Caco-2 (cell line): ENCODE results near the gene DNMBP. TPM values are rescaled to one million over a fixed set of nuclear protein-coding genes. Genes with fewer than 3 reads are reported as not detected.
"Not testable (repeated sequence)": the region's sequence is repeated elsewhere in the genome, so short reads cannot be mapped to it uniquely, and the experiment has no call there.

Experiments used
- BruUV-seq: library from RNA; stranded (reverse); fragments of 400-500 nt; replicated peaks from 2 replicates; lab custom pipeline; 2021; lab: Mats Ljungman, UMichigan
- CTCF ChIA-PET: fragments of 300-600 bp; sonication (Branson Sonifier 250); formaldehyde crosslinking; loops from one replicate; lab custom pipeline; 2022; ENCODE audit warnings: antibody characterized with exemption; lab: Charles Lee
- POLR2A ChIA-PET: fragments of 300-600 bp; sonication (Branson Sonifier 250); formaldehyde crosslinking; loops from one replicate; lab custom pipeline; 2022; ENCODE audit warnings: antibody characterized with exemption; lab: Charles Lee
- DNase-seq, 2 experiments: peaks; one replicate each; pipeline versions ENCODE4 v3.0.0 to v3.0.0-alpha.2; 2020 to 2022
- H3K27me3 ChIP-seq: replicated peaks from 2 replicates; pipeline ENCODE4 v1.6.0; 2011; ENCODE audit warnings: low read length; ENCODE audit not compliant: control insufficient read depth, insufficient read depth
- H3K36me3 ChIP-seq: 2 replicates; pipeline ENCODE4 v1.5.1; 2011; ENCODE audit warnings: low read length; ENCODE audit not compliant: control insufficient read depth, insufficient read depth
- H3K4me1 ChIP-seq: fragments of 250-450 bp; sonication (Bioruptor Pico); 2 replicates; pipeline ENCODE4 v1.5.1; 2020; ENCODE audit warnings: mild to moderate bottlenecking
- H3K4me3 ChIP-seq: 2 replicates; pipeline ENCODE4 v1.5.1; 2011; ENCODE audit warnings: low read depth, mild to moderate bottlenecking, control low read depth, low read length
- H3K9me3 ChIP-seq: fragments of 250-450 bp; sonication (Bioruptor Pico); 2 replicates; pipeline ENCODE4 v1.5.1; 2020; ENCODE audit warnings: mild to moderate bottlenecking, moderate library complexity
- H3K27ac Mint-ChIP-seq: one replicate; pipeline ENCODE4 v1.8.0; 2022; ENCODE audit warnings: mixed read lengths; ENCODE audit not compliant: unreplicated experiment
- H3K27me3 Mint-ChIP-seq: one replicate; pipeline ENCODE4 v1.8.0; 2022; ENCODE audit warnings: mixed read lengths; ENCODE audit not compliant: insufficient read depth, unreplicated experiment
- H3K36me3 Mint-ChIP-seq: one replicate; pipeline ENCODE4 v1.8.0; 2022; ENCODE audit warnings: mild to moderate bottlenecking, mixed read lengths; ENCODE audit not compliant: insufficient read depth, unreplicated experiment
- H3K4me1 Mint-ChIP-seq: one replicate; pipeline ENCODE4 v1.8.0; 2022; ENCODE audit warnings: low read depth, mixed read lengths; ENCODE audit not compliant: unreplicated experiment
- H3K4me3 Mint-ChIP-seq: one replicate; pipeline ENCODE4 v1.8.0; 2022; ENCODE audit warnings: mild to moderate bottlenecking, moderate library complexity, mixed read lengths; ENCODE audit not compliant: unreplicated experiment
- H3K9me3 Mint-ChIP-seq: one replicate; pipeline ENCODE4 v1.8.0; 2022; ENCODE audit warnings: mixed read lengths; ENCODE audit not compliant: unreplicated experiment
- CTCF ChIP-seq, 2 experiments: fragments of 200-600 bp in 1 of 2; IDR thresholded peaks; 1 replicate in 1 of 2; 2 replicates in 1 of 2; pipeline versions ENCODE4 v1.5.1 to v1.8.0; 2011 to 2022; ENCODE audit warnings: antibody characterized with exemption in 1 of 2, control low read depth in 1 of 2, inconsistent platforms in 1 of 2, low read depth in 1 of 2, low read length in 1 of 2, mild to moderate bottlenecking in 1 of 2, moderate library complexity in 1 of 2; ENCODE audit not compliant: insufficient read depth in 1 of 2, severe bottlenecking in 1 of 2, unreplicated experiment in 1 of 2
- intact Hi-C: fragments of 100-400 bp; cut with micrococcal nuclease; formaldehyde crosslinking; loops from one replicate; pipeline ENCODE4 v1.10.0; 2022; ENCODE audit not compliant: unreplicated experiment
- total RNA-seq: library from RNA; stranded (reverse); gene quantifications from 2 replicates; pipeline ENCODE4 v1.2.3, GENCODE V29; 2022

The DNMBP gene
- total RNA-seq, 1 experiment from 2014 or later: 30.6 TPM

- Histone ChIP-seq H3K36me3 (no peaks in the 10 kb centered on the region; the same call in 1 of the 2 replicates), H3K4me1 (peaks cover 16% of the 10 kb centered on the region), H3K9me3 (no peaks in the 10 kb centered on the region), H3K27me3 (no peaks in the 10 kb centered on the region), H3K4me3 (no peak overlapping the region)
- H3K9me3 Mint-ChIP-seq: no peaks in the 10 kb centered on the region
- H3K4me3 Mint-ChIP-seq: peak overlapping the region; percentile 34
- no peaks in the 10 kb centered on the region for H3K27me3 Mint-ChIP-seq
- H3K4me1 Mint-ChIP-seq: peaks cover 14% of the 10 kb centered on the region
- BruUV-seq: no TSS peak
- TF ChIP-seq CTCF (IDR thresholded peaks at IDR 0.05; ENCODE audit: insufficient read depth in 1 of 2, low read depth in 1 of 2, low read length in 1 of 2, severe bottlenecking in 1 of 2, unreplicated experiment in 1 of 2): no peak
- intact Hi-C loops: loop anchor here (2.0 to 5.0 kb wide), 2 partner anchors 36 to 54 kb away; no protein-coding TSS in a partner anchor
- peak; percentile 44 to 64 for DNase-seq
- ChIA-PET POLR2A (interaction anchor here (0.8 to 1.7 kb wide), 2 partner anchors 36 to 120 kb away, joined by 3 to 11 read pairs; no protein-coding TSS in a partner anchor), CTCF (interaction anchor here (0.5 to 1.3 kb wide), 10 partner anchors 8 to 1129 kb away, joined by 3 to 9 read pairs (median 4); no protein-coding TSS in a partner anchor)
- H3K36me3 Mint-ChIP-seq: peaks cover 16% of the 10 kb centered on the region
- no peak overlapping the region for H3K27ac Mint-ChIP-seq
Observed at GRCh38 chr10:99966306-99966705, 43.4 kb downstream of the DNMBP start.

- Mint-ChIP-seq H3K9me3 (no peaks in the 10 kb centered on the region), H3K36me3 (peaks cover 13% of the 10 kb centered on the region), H3K4me3 (no peak overlapping the region), H3K27me3 (no peaks in the 10 kb centered on the region), H3K27ac (no peak overlapping the region), H3K4me1 (peaks cover 14% of the 10 kb centered on the region)
- CTCF ChIA-PET: interaction anchor here (1.1 to 1.3 kb wide), 4 partner anchors 35 to 120 kb away, joined by 3 to 9 read pairs (median 7); no protein-coding TSS in a partner anchor
- POLR2A ChIA-PET: interaction anchor here (0.6 to 1.7 kb wide), 3 partner anchors 8 to 120 kb away, joined by 3 to 11 read pairs (median 4); no protein-coding TSS in a partner anchor
- no peak for TF ChIP-seq CTCF (IDR thresholded peaks at IDR 0.05; ENCODE audit: insufficient read depth in 1 of 2, low read depth in 1 of 2, low read length in 1 of 2, severe bottlenecking in 1 of 2, unreplicated experiment in 1 of 2)
- H3K9me3 ChIP-seq: no peaks in the 10 kb centered on the region
- H3K36me3 ChIP-seq: no peaks in the 10 kb centered on the region; the same call in 1 of the 2 replicates
- H3K4me1 ChIP-seq: peaks cover 16% of the 10 kb centered on the region
- BruUV-seq: no TSS peak
- H3K4me3 ChIP-seq: no peak overlapping the region
- H3K27me3 ChIP-seq: no peaks in the 10 kb centered on the region
- intact Hi-C loops: loop anchor here (2.0 to 5.0 kb wide), 3 partner anchors 35 to 121 kb away; no protein-coding TSS in a partner anchor
- DNase-seq: no peak
Observed at GRCh38 chr10:99965700-99966099, 44.0 kb downstream of the DNMBP start.

DNA sequence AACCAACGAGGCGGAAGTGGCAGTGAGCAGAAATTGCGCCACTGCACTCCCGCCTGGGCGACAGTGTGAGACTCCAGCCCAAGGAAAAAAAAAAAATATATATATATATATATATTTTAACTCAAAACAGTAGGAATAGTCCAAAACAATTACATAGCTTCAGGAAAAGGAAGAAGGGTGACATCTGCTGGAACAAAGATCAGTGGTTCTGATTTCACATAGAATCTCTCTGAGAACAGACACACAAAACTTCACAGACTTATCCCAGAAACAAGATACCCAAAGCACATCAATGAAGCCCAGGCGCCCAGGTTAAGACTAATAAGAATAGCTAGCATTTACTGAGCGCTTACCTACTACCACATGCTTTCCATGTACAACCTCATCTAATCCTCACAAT is 45.0 kb downstream of the DNMBP start:
- H3K27ac Mint-ChIP-seq: no peak overlapping the region
- POLR2A ChIA-PET: no interaction called here
- Histone ChIP-seq H3K4me1 (peaks cover 16% of the 10 kb centered on the region), H3K27me3 (no peaks in the 10 kb centered on the region), H3K4me3 (no peak overlapping the region), H3K9me3 (no peaks in the 10 kb centered on the region), H3K36me3 (no peaks in the 10 kb centered on the region)
- intact Hi-C loops: loop anchor here (2.0 to 5.0 kb wide), 2 partner anchors 52 to 120 kb away; no protein-coding TSS in a partner anchor
- BruUV-seq: no TSS peak
- DNase-seq: peak in 1 of 2 experiments; percentile 17
- no peaks in the 10 kb centered on the region for H3K9me3 Mint-ChIP-seq
- H3K36me3 Mint-ChIP-seq: peaks cover 13% of the 10 kb centered on the region
- CTCF ChIA-PET: interaction anchor here (0.6 to 1.0 kb wide), 4 partner anchors 34 to 119 kb away, joined by 3 to 10 read pairs (median 4); no protein-coding TSS in a partner anchor
- H3K4me1 Mint-ChIP-seq: peaks cover 14% of the 10 kb centered on the region
- H3K27me3 Mint-ChIP-seq: no peaks in the 10 kb centered on the region
- peak in 1 of 2 experiments; percentile 25 for TF ChIP-seq CTCF (IDR thresholded peaks at IDR 0.05; ENCODE audit: insufficient read depth in 1 of 2, low read depth in 1 of 2, low read length in 1 of 2, severe bottlenecking in 1 of 2, unreplicated experiment in 1 of 2)
- H3K4me3 Mint-ChIP-seq: no peak overlapping the region

GRCh38 chr10:99963467-99964165 is 46.1 kb downstream of the DNMBP start:
- intact Hi-C loops: loop anchor here (2.0 kb wide), 1 partner anchor 119 kb away; no protein-coding TSS in a partner anchor
- H3K36me3 ChIP-seq, H3K27me3 ChIP-seq, POLR2A ChIA-PET, BruUV-seq, CTCF ChIA-PET, H3K9me3 Mint-ChIP-seq, H3K4me3 ChIP-seq, H3K27ac Mint-ChIP-seq, H3K9me3 ChIP-seq, H3K27me3 Mint-ChIP-seq, H3K4me3 Mint-ChIP-seq, DNase-seq: not testable (repeated sequence)
- Mint-ChIP-seq H3K36me3 (peaks cover 13% of the 10 kb centered on the region), H3K4me1 (peaks cover 14% of the 10 kb centered on the region)
- peaks cover 16% of the 10 kb centered on the region for H3K4me1 ChIP-seq
